B cell (primary cell): ENCODE results near the gene CFB. TPM values are rescaled to one million over a fixed set of nuclear protein-coding genes. Genes with fewer than 3 reads are reported as not detected.
A peak's percentile ranks its signal among the peaks of the same experiment; 100 is the strongest.

Experiments used
- ATAC-seq: fragments of 200-7000 bp; cut with Tn5 transposase; one replicate; pipeline ENCODE4 v1.10.0; 2021; ENCODE audit warnings: low read depth, mild to moderate bottlenecking, moderate number of reproducible peaks, moderate library complexity
- CTCF ChIA-PET: fragments of 350-600 bp; sonication (Branson Sonifier 250); formaldehyde crosslinking; loops from one replicate; lab custom pipeline; 2021; ENCODE audit warnings: antibody characterized with exemption, inconsistent platforms; lab: Charles Lee
- POLR2A ChIA-PET: fragments of 350-600 bp; sonication (Branson Sonifier 250); formaldehyde crosslinking; loops from one replicate; lab custom pipeline; 2021; ENCODE audit warnings: antibody characterized with exemption; lab: Charles Lee
- DNase-seq: peaks from one replicate; pipeline ENCODE4 v3.0.0; 2013
- H2AFZ ChIP-seq: 2 replicates; pipeline ENCODE4 v1.6.1; 2012; ENCODE audit warnings: mild to moderate bottlenecking, low read depth, low read length; ENCODE audit not compliant: insufficient read depth, poor library complexity, severe bottlenecking
- H3K27ac ChIP-seq, 2 donors: 1 replicate in 1 of 2; 2 replicates in 1 of 2; pipeline ENCODE4 v1.5.1; 2012 to 2013; ENCODE audit warnings: low read length in 2 of 2, mild to moderate bottlenecking in 2 of 2, moderate library complexity in 1 of 2
- H3K27me3 ChIP-seq, 4 experiments: fragments of 200-600 bp in 1 of 4; sonication (generic) in 1 of 4; replicated peaks in 1 of 4; 1 replicate in 2 of 4; 2 replicates in 2 of 4; pipeline versions ENCODE4 v1.6.1 to v1.7.0; 2013 to 2016; ENCODE audit warnings: low read length in 3 of 4, mild to moderate bottlenecking in 2 of 4, mixed read lengths in 1 of 4, moderate library complexity in 1 of 4; ENCODE audit not compliant: insufficient read depth in 4 of 4, control insufficient read depth in 3 of 4; ENCODE audit errors: control extremely low read depth in 1 of 4
- H3K36me3 ChIP-seq, 2 experiments: replicated peaks in 1 of 2; 1 replicate in 1 of 2; 2 replicates in 1 of 2; pipeline versions ENCODE4 v1.6.1 to v1.7.1; 2013; ENCODE audit warnings: low read length in 1 of 2; ENCODE audit not compliant: insufficient read depth in 2 of 2, control insufficient read depth in 1 of 2; ENCODE audit errors: control extremely low read depth in 1 of 2, extremely low read depth in 1 of 2
- H3K4me1 ChIP-seq, 2 donors: fragments of 200-600 bp in 1 of 2; sonication (generic) in 1 of 2; 1 replicate in 1 of 2; 2 replicates in 1 of 2; pipeline versions ENCODE4 v1.5.1 to v1.6.1; 2013 to 2017; ENCODE audit warnings: low read length in 2 of 2; ENCODE audit not compliant: control insufficient read depth in 2 of 2, insufficient read depth in 2 of 2
- H3K4me2 ChIP-seq: replicated peaks from 2 replicates; pipeline ENCODE3; 2012; ENCODE audit warnings: mild to moderate bottlenecking, low read depth, low read length; ENCODE audit not compliant: poor library complexity, severe bottlenecking
- H3K4me3 ChIP-seq, 5 experiments: fragments of 200-600 bp in 1 of 5; sonication (generic) in 1 of 5; 1 replicate in 3 of 5; 2 replicates in 2 of 5; pipeline versions ENCODE4 v1.5.1 to v1.7.0; 2011 to 2016; ENCODE audit warnings: low read length in 4 of 5, mild to moderate bottlenecking in 4 of 5, low read depth in 2 of 5, control low read depth in 1 of 5, moderate library complexity in 1 of 5; ENCODE audit not compliant: insufficient read depth in 1 of 5; ENCODE audit errors: control extremely low read depth in 1 of 5, extremely low read depth in 1 of 5
- H3K79me2 ChIP-seq: fragments of 200-600 bp; sonication (generic); one replicate; pipeline ENCODE4 v1.6.0; 2016; ENCODE audit warnings: low read length; ENCODE audit not compliant: control insufficient read depth, insufficient read depth
- H3K9ac ChIP-seq: fragments of 200-600 bp; sonication (generic); 2 replicates; pipeline ENCODE4 v1.6.1; 2017; ENCODE audit warnings: mild to moderate bottlenecking, low read length, moderate library complexity
- H3K9me3 ChIP-seq, 3 donors: one replicate each; pipeline versions ENCODE4 v1.6.1 to v1.7.1; 2013; ENCODE audit warnings: low read length in 2 of 3; ENCODE audit not compliant: control insufficient read depth in 2 of 3, insufficient read depth in 1 of 3; ENCODE audit errors: control extremely low read depth in 1 of 3
- H4K20me1 ChIP-seq: 2 replicates; pipeline ENCODE4 v1.6.0; 2012; ENCODE audit warnings: mild to moderate bottlenecking, low read length; ENCODE audit not compliant: insufficient read depth, control insufficient read depth, poor library complexity, severe bottlenecking
- H3K27ac Mint-ChIP-seq: one replicate; pipeline ENCODE4 v1.8.0; 2021; ENCODE audit warnings: mixed read lengths
- H3K27me3 Mint-ChIP-seq: one replicate; pipeline ENCODE4 v1.8.0; 2021; ENCODE audit warnings: mixed read lengths
- H3K4me1 Mint-ChIP-seq: one replicate; pipeline ENCODE4 v1.8.0; 2021; ENCODE audit warnings: mixed read lengths
- H3K4me3 Mint-ChIP-seq: one replicate; pipeline ENCODE4 v1.8.0; 2021; ENCODE audit warnings: mixed read lengths
- H3K9me3 Mint-ChIP-seq: one replicate; pipeline ENCODE4 v1.8.0; 2022; ENCODE audit warnings: mixed read lengths; ENCODE audit not compliant: insufficient read depth
- CTCF ChIP-seq: fragments of 200-600 bp; IDR thresholded peaks from one replicate; pipeline ENCODE4 v1.8.0; 2022; ENCODE audit warnings: antibody characterized with exemption, mild to moderate bottlenecking
- EZH2 ChIP-seq: IDR thresholded peaks from 2 replicates; pipeline ENCODE4 v1.6.1; 2012; ENCODE audit warnings: borderline replicate concordance, low read depth, mild to moderate bottlenecking, moderate library complexity, low read length; ENCODE audit not compliant: insufficient read depth, poor library complexity, severe bottlenecking
- WGBS: methylation state at CpG from one replicate; pipeline ENCODE4 v1.1.5; 2013; ENCODE audit warnings: missing lambda C conversion rate; ENCODE audit not compliant: insufficient coverage; 5-methylcytosine and 5-hydroxymethylcytosine counted together
- intact Hi-C: fragments of 100-400 bp; cut with micrococcal nuclease; formaldehyde crosslinking; loops from one replicate; pipeline ENCODE4 v1.10.0; 2022
- polyA minus RNA-seq: library from RNA; depleted of rRNA, polyadenylated mRNA; stranded (reverse); fragments of >200 nt; gene quantifications from 2 replicates; pipeline ENCODE4 v1.2.3, GENCODE V29; 2012
- polyA plus RNA-seq: library from polyadenylated mRNA; depleted of rRNA; stranded (reverse); fragments of >200 nt; gene quantifications from 2 replicates; pipeline ENCODE4 v1.2.3, GENCODE V29; 2012
- total RNA-seq, 2 donors: library from RNA; stranded (reverse); fragments of 120-200 nt in 1 of 2; gene quantifications; 1 replicate in 1 of 2; 2 replicates in 1 of 2; pipeline versions ENCODE4 v1.2.3 to v1.2.4, GENCODE V29; 2013 to 2022

CFB gene
- not detected in 2 replicates for total RNA-seq
- 0.14 TPM for total RNA-seq (2013)
- 0.09 TPM in 1 of 2 replicates, not detected in the other for polyA plus RNA-seq
- polyA minus RNA-seq = not detected in 2 replicates

GRCh38 chr6:31945507-31946369, at the start of gene CFB:
TSS of gene CFB (plus strand) at chr6:31946095. CDS start at chr6:31946222, 127 bp downstream.
- intact Hi-C loops = no loop called here
- peaks cover 0 to 26% (median 5%) of the 10 kb centered on the region in 4 experiments for H3K27me3 ChIP-seq
- ChIA-PET CTCF (no interaction called here), POLR2A (no interaction called here)
- Mint-ChIP-seq H3K27ac (no peak within 1 kb of the TSS), H3K9me3 (no peaks in the 10 kb centered on the region), H3K4me1 (no peaks in the 10 kb centered on the region), H3K27me3 (peaks cover 18% of the 10 kb centered on the region), H3K4me3 (no peak within 1 kb of the TSS)
- DNase-seq = no peak
- 60% methylated on average over 8 of the region's 11 CpGs for WGBS
- no peaks in the 10 kb centered on the region for H3K79me2 ChIP-seq
- H3K4me2 ChIP-seq = no peak within 1 kb of the TSS
- ATAC-seq = no peak
- no peak within 1 kb of the TSS for H3K27ac ChIP-seq
- no peaks in the 10 kb centered on the region for H3K4me1 ChIP-seq
- TF ChIP-seq CTCF = no peak
- TF ChIP-seq EZH2 = no peak
- no peak within 1 kb of the TSS for H3K9ac ChIP-seq
- no peaks in the 10 kb centered on the region for H3K36me3 ChIP-seq
- H2AFZ ChIP-seq = no peak within 1 kb of the TSS
- H3K9me3 ChIP-seq = no peaks in the 10 kb centered on the region
- no peak within 1 kb of the TSS for H3K4me3 ChIP-seq
- no peaks in the 10 kb centered on the region for H4K20me1 ChIP-seq

- peak overlapping the region; percentile 99 for H2AFZ ChIP-seq
- peak overlapping the region; percentile 82 for H3K4me3 Mint-ChIP-seq
Observed at GRCh38 chr6:31896493-31896855, 49.4 kb upstream of the CFB start.

More at GRCh38 chr6:31896493-31896855, 49.4 kb upstream of the CFB start:
- peak overlapping the region in 4 of 5 experiments; percentile 80 to 100 (median 91) for H3K4me3 ChIP-seq
- no peaks in the 10 kb centered on the region for H3K9me3 Mint-ChIP-seq
- peaks cover 4% of the 10 kb centered on the region for H3K79me2 ChIP-seq
- peaks cover 9 to 25% of the 10 kb centered on the region in 2 donors for H3K4me1 ChIP-seq
- TF ChIP-seq EZH2 = no peak
- no peak for TF ChIP-seq CTCF
- peak overlapping the region; percentile 87 for H3K27ac Mint-ChIP-seq
- H3K9me3 ChIP-seq = no peaks in the 10 kb centered on the region
- peaks cover 0 to 21% of the 10 kb centered on the region in 2 experiments for H3K36me3 ChIP-seq
- intact Hi-C loops = loop anchor here (2.0 to 5.0 kb wide), 5 partner anchors 159 to 350 kb away; partner anchors contain the start of genes ATP6V1G2, BAG6, CLIC1 and NFKBIL1
- peak overlapping the region; percentile 95 for H3K9ac ChIP-seq
- no peaks in the 10 kb centered on the region for H3K27me3 ChIP-seq
- H3K4me1 Mint-ChIP-seq = peaks cover 31% of the 10 kb centered on the region
- ATAC-seq = no peak
- peak overlapping the region; percentile 96 for H3K4me2 ChIP-seq
- no peaks in the 10 kb centered on the region for H3K27me3 Mint-ChIP-seq
- peak overlapping the region; percentile 63 to 78 for H3K27ac ChIP-seq
- no peak for DNase-seq
- H4K20me1 ChIP-seq = no peaks in the 10 kb centered on the region
- ChIA-PET CTCF (interaction anchor here (0.6 kb wide), 1 partner anchor 11 kb away, joined by 3 read pairs; no protein-coding TSS in a partner anchor), POLR2A (interaction anchor here (1.7 kb wide), 1 partner anchor 74 kb away, joined by 6 read pairs; the partner anchor contains the start of gene DXO)
- WGBS = 32% methylated on average over 2 of the region's 4 CpGs
